Adipose tissue (tissue), 3 donors: ENCODE measurements around the gene KLF11. TPM values are rescaled to one million over a fixed set of nuclear protein-coding genes. Genes with fewer than 3 reads are reported as not detected.

Experiments used
- H3K27ac ChIP-seq: one replicate; pipeline ENCODE4 v1.5.1; 2013; ENCODE audit warnings: low read depth, low read length
- WGBS, 3 donors: extraction: QIAGEN DNeasy Blood & Tissue Kit; methylation state at CpG; one replicate each; pipeline ENCODE4 v1.1.7; 2013; 5-methylcytosine and 5-hydroxymethylcytosine counted together
- polyA plus RNA-seq, 3 donors: library from polyadenylated mRNA; stranded (reverse); fragments of 200-250 nt; gene quantifications; one replicate each; pipeline ENCODE4 v1.2.3, GENCODE V29; 2013
- donor health status: healthy with polysubstance abuse.
- donor health status: Bipolar disorder and iron deficiency.
- donor health status: healthy.

The KLF11 gene
- polyA plus RNA-seq, 3 donors: 13.1 to 38.1 (median 15.0) TPM

- 83 to 84% (median 83%) methylated on average over 13 of the region's 13 CpGs for WGBS, 3 donors
- H3K27ac ChIP-seq: no peak overlapping the region
These were observed 31.8 kb downstream of the KLF11 start for GRCh38 chr2:10075101-10075500.

- 50 to 67% (median 65%) methylated on average over 9 of the region's 9 CpGs for WGBS, 3 donors
- no peak overlapping the region for H3K27ac ChIP-seq
These were observed 32.3 kb downstream of the KLF11 start for GRCh38 chr2:10075571-10076209.

- no peak overlapping the region for H3K27ac ChIP-seq
- 80 to 84% (median 80%) methylated on average over 13 of the region's 13 CpGs for WGBS, 3 donors
These were observed 33.2 kb downstream of the KLF11 start for GRCh38 chr2:10076511-10076910.

DNA sequence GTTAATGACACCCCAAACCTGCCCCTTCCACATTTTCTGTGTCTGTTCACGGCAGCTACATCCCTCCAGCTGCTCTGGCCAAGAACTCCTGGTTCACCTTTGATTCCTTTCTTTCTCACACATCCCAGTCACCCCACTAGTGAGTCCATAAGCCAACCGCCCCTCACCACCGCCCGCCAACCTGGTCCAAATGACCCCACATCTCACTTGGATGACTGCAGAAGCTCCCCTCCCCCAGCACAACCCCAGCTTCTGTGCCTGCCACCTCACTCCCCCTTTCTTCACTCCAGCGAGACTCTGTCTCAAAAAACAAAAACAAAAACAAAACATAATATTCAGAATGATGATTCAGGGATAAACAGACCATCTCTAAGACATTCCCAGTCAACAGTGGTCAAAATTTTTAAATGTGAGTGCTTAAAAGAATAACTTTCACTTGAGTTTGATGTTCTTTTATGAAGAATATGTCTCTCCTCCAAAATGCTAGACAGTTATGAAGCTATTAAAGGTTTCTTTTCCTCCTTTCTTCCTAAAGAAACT is 33.7 kb downstream of the KLF11 start:
- no peak overlapping the region for H3K27ac ChIP-seq
- 85 to 89% (median 87%) methylated on average over 5 of the region's 5 CpGs for WGBS, 3 donors

DNA sequence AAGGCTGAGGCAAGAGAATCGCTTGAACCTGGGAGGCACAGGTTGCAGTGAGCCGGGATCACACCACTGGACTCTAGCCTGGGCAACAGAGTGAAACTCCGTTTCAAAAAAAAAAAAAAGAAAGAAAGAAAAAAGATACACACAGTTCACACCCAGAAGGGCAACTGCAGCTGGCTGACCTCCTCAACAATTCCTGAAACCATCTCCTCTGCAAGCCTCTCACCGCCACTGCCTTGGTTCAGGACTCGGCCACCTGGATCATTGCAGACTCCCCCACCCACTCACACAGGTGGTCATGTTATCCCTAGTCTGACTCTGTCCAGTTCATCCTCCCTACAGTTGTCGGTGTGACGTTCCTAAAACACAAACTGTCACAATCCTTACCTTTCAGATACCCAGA is 34.7 kb downstream of the KLF11 start:
- H3K27ac ChIP-seq: no peak overlapping the region
- 79 to 90% (median 89%) methylated on average over 7 of the region's 7 CpGs for WGBS, 3 donors

DNA sequence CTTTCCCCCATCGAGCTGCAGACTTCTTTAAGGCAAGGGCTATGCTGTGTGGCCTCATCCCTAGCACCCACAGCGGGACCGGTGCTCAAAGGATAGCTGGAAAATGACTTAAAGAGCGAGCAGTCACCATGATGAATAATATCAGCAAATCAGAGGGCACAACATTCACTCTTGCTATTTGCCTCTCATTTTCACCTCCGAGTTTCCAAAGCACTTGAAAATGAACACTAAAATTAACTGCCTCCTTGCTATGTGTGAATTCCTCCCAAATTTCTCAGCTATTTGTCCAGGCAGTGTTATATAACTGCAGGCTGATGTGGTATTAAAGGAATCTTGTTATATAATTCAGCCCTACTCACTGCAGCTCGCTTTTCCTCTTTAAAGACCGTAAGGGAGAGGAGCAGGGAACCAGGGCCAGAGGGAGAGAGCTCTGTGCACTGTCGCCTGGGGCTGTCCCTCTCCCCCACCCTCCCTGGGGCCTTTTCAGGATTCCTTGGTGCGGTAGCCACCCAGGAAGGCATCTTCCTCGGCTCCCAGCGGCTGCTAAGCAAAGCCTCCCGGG is 35.4 kb downstream of the KLF11 start:
- 27 to 28% (median 27%) methylated on average over 12 of the region's 12 CpGs for WGBS, 3 donors
- no peak overlapping the region for H3K27ac ChIP-seq

DNA sequence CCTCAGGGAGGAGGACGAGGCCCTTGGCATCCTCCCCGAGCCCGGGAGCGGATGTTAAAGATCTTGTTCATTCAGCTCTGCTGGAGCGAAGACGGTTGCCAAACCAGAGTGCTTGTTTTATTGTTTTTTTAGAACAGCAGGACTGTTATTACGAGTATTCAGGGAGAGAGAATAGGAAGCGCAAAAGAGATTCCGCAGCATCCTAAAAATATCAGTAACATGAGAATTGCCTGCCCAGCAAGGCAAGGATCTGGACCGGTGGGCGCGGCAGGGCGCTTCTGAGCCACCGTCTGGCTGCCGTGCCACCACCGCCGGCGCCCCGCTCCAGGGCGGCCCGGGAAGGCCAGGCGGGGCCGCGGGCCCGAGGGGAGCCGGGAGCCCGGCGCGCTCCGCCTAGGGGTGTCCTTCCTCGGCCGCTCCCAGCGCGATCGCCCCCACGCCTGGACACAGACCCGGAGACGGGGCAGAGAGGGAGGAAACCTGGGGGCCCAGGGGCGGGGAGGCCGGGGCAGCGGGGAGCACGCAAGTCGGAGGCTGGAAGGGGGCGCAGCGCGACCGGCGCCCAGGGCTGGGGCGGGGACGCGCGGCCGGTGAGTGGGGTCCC is 36.0 kb downstream of the KLF11 start:
- no peak overlapping the region for H3K27ac ChIP-seq
- 0 to 1% (median 1%) methylated on average over 41 to 53 of the region's 53 CpGs for WGBS, 3 donors

DNA sequence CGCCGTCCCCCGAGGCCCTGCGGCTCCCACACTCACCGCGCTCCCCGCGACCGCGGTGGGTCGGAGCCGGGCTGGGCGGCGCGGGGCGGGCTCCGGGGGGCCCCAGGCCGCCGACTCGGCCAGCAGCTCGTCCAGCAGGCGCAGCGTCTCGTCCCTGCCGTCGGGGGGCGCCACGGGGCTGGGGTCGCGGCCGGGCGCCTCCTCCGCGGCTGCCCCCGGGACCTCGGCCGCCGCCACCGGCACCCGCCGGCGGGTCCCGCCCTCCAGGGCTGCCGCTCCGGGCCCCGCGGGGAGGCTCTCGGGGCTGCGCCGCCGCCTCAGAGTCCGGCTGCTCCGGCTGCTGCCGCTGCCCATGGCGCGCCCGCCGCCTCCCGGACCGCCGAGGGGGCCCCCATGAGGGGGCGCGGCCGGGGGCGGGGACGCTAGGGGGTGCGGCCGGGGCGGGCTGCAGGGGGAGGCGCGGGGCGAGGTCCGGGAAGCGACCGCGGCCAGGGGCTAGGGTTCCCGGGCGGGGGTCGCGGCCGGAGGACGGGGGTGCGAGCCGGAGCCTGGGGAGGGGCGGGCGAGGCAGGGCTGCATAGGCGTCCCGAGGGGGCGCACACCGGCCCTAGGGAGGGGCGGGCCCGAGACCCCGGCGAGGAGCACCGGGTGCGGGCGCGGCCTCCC is 36.7 kb downstream of the KLF11 start, which contains the start of gene CYS1:
Gene CYS1 (minus strand): TSS at position 542 of the 666 bp plus-strand sequence. CDS start 188 bp downstream, at position 354.
- 1 to 2% (median 1%) methylated on average over 38 to 98 of the region's 98 CpGs for WGBS, 3 donors
- H3K27ac ChIP-seq: no peak within 1 kb of the TSS

DNA sequence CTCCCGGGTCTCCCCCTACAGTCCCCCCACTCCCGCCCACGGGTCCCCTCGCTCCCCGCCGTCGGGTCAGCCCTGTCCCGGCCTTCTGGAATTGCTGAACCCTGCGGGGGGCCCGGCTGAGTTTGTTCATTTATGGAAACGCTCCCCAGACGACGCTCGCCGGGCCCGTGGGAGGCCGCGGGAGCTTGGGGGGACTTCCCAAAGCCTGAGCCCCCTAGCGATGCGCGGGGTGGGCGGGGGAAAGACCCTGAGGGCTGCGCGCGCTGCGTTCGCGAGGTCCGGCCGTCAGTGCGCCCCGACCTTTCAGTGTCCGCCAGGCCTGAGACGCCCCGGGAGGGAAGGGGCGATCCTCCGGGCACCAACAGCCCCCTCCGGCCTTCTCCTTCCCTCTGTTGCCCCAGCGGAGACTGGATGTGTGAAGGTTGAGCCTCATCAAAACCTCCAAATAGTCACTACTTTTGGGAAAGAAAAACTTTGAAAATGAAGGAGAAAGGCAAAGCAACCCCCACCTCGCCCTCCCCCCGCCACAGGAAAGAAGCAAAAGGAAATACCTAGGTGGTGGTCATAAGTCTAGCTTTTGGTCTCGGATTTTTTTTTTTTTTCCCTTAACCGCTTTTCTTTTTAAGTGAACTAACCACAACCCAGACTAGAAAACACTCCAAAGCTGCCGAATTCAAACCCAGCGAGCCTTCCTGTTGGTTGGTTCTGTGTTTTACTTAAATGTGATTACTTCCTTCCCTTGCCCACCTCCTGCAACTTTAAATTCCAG is 37.4 kb downstream of the KLF11 start:
- WGBS, 3 donors: 4 to 12% (median 4%) methylated on average over 43 to 45 of the region's 45 CpGs
- no peak overlapping the region for H3K27ac ChIP-seq

GRCh38 chr2:10083046-10083445 is 39.7 kb downstream of the KLF11 start:
- H3K27ac ChIP-seq: no peak overlapping the region
- WGBS, 3 donors: 49 to 55% (median 54%) methylated on average over 5 of the region's 5 CpGs

DNA sequence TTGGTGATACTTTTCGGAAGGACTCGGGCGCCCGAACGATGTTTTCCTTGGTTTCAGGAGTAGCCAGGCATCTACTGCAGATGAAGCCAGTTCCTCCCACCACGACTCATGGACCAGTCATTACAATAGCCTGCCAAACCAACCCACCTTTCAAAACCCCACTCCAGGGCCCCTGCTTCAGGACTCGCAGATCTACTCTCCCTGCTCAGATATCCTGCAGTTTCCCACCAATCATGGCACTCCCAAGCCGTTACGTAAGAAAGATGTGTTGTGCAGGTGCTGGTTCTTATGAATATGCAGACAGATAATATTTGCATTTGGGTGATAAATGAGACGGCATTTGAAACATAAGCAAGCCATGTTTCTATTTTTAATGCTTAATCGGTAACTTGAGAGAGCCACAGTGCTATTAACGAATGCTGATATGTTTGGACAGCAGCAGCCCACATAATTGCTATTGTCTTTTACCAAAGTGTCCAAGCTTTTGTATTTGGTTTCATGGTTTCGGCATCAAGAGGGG is 40.4 kb downstream of the KLF11 start:
- WGBS, 3 donors: 41 to 77% (median 71%) methylated on average over 13 of the region's 13 CpGs
- no peak overlapping the region for H3K27ac ChIP-seq

- no peak overlapping the region for H3K27ac ChIP-seq
- WGBS, 3 donors: 66 to 75% (median 69%) methylated on average over 12 of the region's 12 CpGs
These were observed 41.0 kb downstream of the KLF11 start for GRCh38 chr2:10084223-10084865.

- H3K27ac ChIP-seq: no peak overlapping the region
- WGBS, 3 donors: 56 to 76% (median 66%) methylated on average over 6 of the region's 6 CpGs
These were observed 41.8 kb downstream of the KLF11 start for GRCh38 chr2:10085043-10085667.

DNA sequence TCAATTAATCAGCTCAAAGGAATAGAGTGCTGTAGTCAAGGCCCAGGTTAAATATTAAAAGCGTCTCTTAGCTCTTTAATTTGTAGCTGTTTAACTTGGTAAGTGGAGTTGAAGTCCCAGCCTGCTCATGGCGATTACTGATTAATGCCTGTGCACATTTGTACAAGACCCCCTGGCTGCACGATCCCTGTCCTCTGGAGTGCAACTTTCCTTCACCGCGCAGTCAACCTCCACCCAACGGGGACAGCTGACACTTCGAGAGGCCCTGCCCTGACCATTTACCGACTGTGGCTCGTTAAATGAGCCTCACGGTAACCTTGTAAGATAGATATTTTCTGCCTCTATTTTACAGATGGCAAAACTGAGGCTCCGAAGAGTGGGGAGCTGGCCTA is 42.3 kb downstream of the KLF11 start:
- WGBS, 3 donors: 60 to 93% (median 93%) methylated on average over 11 of the region's 11 CpGs
- no peak overlapping the region for H3K27ac ChIP-seq

GRCh38 chr2:10086950-10087349 is 43.6 kb downstream of the KLF11 start:
- 60 to 81% (median 76%) methylated on average over 4 of the region's 4 CpGs for WGBS, 3 donors
- no peak overlapping the region for H3K27ac ChIP-seq

DNA sequence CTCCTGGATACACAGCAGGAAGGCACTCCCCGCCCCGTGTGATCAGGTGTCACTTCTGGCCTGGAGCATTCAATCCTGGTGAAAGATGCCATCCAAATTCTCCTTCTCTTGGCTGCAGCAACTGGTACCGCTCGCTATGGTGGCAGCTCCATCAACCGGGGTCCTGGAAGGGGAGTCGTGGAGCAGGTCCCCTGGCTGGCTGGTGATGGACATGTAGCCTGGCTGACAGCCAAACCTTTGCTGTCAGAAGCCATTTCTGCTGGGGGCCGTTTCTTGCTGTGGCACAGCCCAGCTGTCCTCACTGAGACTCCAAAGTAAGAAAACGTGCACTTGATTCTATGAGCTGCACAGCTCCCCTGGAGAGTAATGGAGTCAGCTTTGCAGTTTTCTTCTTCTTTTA is 44.0 kb downstream of the KLF11 start:
- 58 to 80% (median 74%) methylated on average over 8 of the region's 8 CpGs for WGBS, 3 donors
- no peak overlapping the region for H3K27ac ChIP-seq

DNA sequence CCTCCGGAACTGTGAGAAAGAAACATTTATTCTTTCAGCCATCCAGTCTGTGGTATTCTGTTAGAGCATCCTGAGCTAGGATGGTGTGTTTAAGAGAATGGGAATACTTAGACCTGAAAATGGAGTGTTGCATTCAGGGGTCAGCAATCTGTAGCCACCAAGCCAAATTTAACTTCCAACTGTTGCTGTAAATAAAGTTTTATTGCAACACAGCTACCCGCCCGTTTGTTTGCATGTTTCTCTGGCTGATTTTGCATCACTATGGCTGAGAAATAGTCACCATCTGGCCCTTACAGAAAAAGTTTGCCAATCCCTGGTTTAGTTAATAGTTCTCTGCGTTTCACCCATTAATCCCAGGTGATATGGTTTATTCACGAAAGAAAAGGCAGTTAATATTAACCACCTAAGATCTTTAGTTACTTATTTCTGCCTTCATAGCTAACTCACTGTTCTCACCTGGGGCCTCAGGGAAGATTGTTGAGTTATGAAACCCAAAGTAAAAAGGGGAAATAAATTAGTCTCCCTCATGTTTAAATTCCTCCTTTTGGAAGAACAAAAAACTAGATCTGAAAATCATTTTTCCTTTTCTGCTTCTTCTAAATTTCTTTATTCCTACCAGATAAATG is 46.3 kb downstream of the KLF11 start:
- no peak overlapping the region for H3K27ac ChIP-seq
- 38 to 55% (median 46%) methylated on average over 5 of the region's 5 CpGs for WGBS, 3 donors
